GM19455 (cell line): ENCODE measurements around the gene HECTD1.
"Not testable (repeated sequence)": the region's sequence is repeated elsewhere in the genome, so short reads cannot be mapped to it uniquely, and the experiment has no call there.

ENCODE experiments used
- ATAC-seq: cut with Tn5 transposase; IDR thresholded peaks from one replicate; pipeline ENCODE4 v1.9.1; 2021; ENCODE audit not compliant: unreplicated experiment

Gene HECTD1

GRCh38 chr14:31196839-31197492, 10.6 kb downstream of the HECTD1 start:
- ATAC-seq = no peak

- ATAC-seq = no peak
These were observed 12.9 kb downstream of the HECTD1 start for GRCh38 chr14:31194661-31195060.

- no peak for ATAC-seq
These were observed 13.5 kb downstream of the HECTD1 start for GRCh38 chr14:31194095-31194494.

GRCh38 chr14:31192544-31192943, 15.0 kb downstream of the HECTD1 start:
- not testable (repeated sequence) for ATAC-seq

GRCh38 chr14:31190717-31191263, 16.8 kb downstream of the HECTD1 start:
- ATAC-seq = no peak

- ATAC-seq = no peak
These were observed 17.4 kb downstream of the HECTD1 start for GRCh38 chr14:31190219-31190603.

- ATAC-seq = no peak
These were observed 18.0 kb downstream of the HECTD1 start for GRCh38 chr14:31189346-31190218.

- no peak for ATAC-seq
These were observed 18.8 kb downstream of the HECTD1 start for GRCh38 chr14:31188744-31189143.

GRCh38 chr14:31182016-31182415, 25.6 kb downstream of the HECTD1 start:
- ATAC-seq = not testable (repeated sequence)

GRCh38 chr14:31181271-31181670, 26.3 kb downstream of the HECTD1 start:
- no peak for ATAC-seq

GRCh38 chr14:31180299-31181051, 27.1 kb downstream of the HECTD1 start:
- ATAC-seq = no peak

- no peak for ATAC-seq
These were observed 33.2 kb downstream of the HECTD1 start for GRCh38 chr14:31174433-31174832.

GRCh38 chr14:31173120-31173837, 34.3 kb downstream of the HECTD1 start:
- ATAC-seq = no peak

GRCh38 chr14:31172084-31172483, 35.5 kb downstream of the HECTD1 start:
- no peak for ATAC-seq

- ATAC-seq = no peak
These were observed 37.2 kb downstream of the HECTD1 start for GRCh38 chr14:31170411-31170810.

GRCh38 chr14:31169877-31170276, 37.7 kb downstream of the HECTD1 start:
- no peak for ATAC-seq

GRCh38 chr14:31167032-31167431, 40.6 kb downstream of the HECTD1 start:
- no peak for ATAC-seq

- ATAC-seq = no peak
These were observed 41.4 kb downstream of the HECTD1 start for GRCh38 chr14:31166271-31166561.

- ATAC-seq = no peak
These were observed 43.5 kb downstream of the HECTD1 start for GRCh38 chr14:31164115-31164514.

- ATAC-seq = no peak
These were observed 44.5 kb downstream of the HECTD1 start for GRCh38 chr14:31162910-31163649.
